GM18909 (cell line): ENCODE data around the gene DOCK3.
"Not testable (repeated sequence)": the region's sequence is repeated elsewhere in the genome, so short reads cannot be mapped to it uniquely, and the experiment has no call there.

Experiments used
- ATAC-seq: cut with Tn5 transposase; IDR thresholded peaks from one replicate; pipeline ENCODE4 v1.9.1; 2021; ENCODE audit warnings: mild to moderate bottlenecking; ENCODE audit not compliant: unreplicated experiment, poor library complexity

Gene DOCK3

GRCh38 chr3:50675179-50676030 is 678 bp downstream of the DOCK3 start:
- ATAC-seq, result no peak

- no peak for ATAC-seq
Observed at GRCh38 chr3:50676031-50676705, 1.4 kb downstream of the DOCK3 start.

DNA sequence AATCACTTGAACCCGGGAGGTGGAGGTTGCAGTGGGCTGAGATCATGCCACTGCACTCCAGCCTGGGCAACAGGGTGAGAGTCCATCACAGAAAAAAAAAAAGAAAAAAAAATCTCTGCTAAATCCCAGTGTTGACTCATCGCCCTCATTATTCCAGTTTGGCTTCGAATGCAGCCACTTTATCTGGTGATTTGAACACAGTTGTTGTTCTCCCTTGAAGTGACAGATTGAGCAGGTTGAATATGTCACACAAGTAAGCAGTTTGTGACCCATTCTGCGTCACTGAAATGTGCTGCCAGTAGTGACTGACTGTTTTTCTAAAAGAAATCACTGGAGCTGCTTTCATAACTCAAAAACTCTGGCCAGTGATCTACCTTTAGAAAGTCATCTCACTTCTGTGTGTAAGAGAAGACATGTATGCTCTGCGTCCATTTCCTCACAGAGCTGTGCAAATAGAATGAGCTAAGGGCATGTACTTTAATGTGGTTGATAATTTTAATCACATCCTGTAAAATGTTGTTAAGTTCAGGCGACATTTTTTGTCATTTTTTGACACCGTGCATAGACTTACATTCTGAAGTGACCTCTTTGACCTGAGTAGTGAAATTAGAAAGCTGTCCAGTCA is 12.5 kb downstream of the DOCK3 start:
- ATAC-seq, result no peak

GRCh38 chr3:50687916-50688315 is 13.2 kb downstream of the DOCK3 start:
- no peak for ATAC-seq

DNA sequence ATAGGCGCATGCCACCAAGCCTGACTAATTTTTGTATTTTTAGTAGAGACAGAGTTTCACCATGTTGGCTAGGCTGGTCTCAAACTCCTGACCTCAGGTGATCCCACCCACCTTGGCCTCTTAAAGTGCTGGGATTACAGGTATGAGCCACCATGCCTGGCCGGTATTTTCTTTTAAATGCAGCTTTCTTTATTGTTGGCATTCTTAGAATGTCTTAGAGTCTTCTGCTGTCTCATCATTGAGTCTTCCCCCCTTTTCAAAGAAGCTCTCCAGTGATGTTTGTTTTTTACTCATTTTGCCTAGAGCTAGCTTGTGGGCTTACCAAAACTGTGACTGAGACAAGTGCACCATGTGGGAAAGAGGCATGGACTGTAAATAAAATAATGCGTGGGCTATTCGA is 13.9 kb downstream of the DOCK3 start:
- not testable (repeated sequence) for ATAC-seq

GRCh38 chr3:50689558-50689957 is 14.8 kb downstream of the DOCK3 start:
- no peak for ATAC-seq

DNA sequence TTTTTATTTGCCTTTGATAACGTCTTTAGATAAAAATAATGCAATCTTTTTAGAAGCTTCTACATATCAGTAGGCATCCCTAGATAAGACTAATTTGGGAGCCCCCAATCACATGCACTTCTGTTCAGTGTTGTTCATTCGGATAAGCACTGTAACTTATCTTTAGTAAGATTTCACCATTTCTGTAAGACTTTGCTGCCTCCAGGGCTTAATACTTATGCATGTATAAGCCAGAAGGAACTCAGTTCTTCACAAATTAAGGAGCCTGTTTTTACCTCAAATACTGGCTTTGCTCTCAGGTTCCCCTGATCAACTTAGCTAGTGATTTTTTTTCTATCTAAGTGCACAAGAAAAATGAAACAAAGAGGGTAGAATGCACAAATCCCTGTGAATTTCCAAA is 20.3 kb downstream of the DOCK3 start:
- no peak for ATAC-seq

GRCh38 chr3:50696276-50696675 is 21.5 kb downstream of the DOCK3 start:
- ATAC-seq, result no peak

DNA sequence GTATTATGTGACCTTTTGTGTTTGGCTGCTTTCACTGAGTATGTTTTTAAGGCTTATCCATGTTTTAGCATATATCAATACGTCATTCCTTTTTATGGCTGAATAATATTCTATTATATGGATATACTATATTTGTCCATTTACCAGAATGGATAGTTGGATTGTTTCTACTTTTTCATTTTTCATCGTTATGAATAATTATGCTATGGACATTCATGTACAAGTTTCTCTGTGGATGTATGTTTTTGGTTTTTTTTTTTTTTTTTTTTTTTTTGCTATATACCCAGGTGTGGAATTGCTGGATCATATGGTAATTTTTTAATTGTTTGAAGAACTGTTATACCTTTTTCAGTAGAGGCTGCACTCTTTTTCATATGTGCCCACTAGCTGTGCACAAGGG is 23.5 kb downstream of the DOCK3 start:
- ATAC-seq, result no peak

GRCh38 chr3:50708620-50709019 is 33.9 kb downstream of the DOCK3 start:
- no peak for ATAC-seq

- ATAC-seq, result no peak
Observed at GRCh38 chr3:50714946-50715345, 40.2 kb downstream of the DOCK3 start.

- no peak for ATAC-seq
Observed at GRCh38 chr3:50724831-50725230, 50.1 kb downstream of the DOCK3 start.

DNA sequence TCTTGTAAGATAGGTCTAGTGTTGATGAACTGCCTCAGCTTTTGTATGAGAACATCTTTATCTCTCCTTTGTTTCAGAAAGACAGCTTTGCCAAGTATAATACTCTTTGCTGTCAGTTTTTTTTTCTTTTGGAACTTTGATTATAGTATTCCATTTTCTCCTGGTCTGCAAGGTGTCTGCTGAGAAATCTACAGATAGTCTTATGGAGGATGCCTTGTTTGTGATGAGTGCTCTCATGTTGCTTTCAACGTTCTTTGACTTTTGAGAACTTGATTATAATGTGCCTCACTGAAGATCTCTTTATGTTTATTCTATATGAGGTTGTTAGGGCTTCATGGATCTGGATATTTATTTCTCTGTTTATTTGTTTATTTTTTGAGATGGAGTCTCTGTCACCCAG is 60.3 kb downstream of the DOCK3 start:
- ATAC-seq, result no peak

GRCh38 chr3:50737193-50737905 is 62.6 kb downstream of the DOCK3 start:
- ATAC-seq, result no peak

DNA sequence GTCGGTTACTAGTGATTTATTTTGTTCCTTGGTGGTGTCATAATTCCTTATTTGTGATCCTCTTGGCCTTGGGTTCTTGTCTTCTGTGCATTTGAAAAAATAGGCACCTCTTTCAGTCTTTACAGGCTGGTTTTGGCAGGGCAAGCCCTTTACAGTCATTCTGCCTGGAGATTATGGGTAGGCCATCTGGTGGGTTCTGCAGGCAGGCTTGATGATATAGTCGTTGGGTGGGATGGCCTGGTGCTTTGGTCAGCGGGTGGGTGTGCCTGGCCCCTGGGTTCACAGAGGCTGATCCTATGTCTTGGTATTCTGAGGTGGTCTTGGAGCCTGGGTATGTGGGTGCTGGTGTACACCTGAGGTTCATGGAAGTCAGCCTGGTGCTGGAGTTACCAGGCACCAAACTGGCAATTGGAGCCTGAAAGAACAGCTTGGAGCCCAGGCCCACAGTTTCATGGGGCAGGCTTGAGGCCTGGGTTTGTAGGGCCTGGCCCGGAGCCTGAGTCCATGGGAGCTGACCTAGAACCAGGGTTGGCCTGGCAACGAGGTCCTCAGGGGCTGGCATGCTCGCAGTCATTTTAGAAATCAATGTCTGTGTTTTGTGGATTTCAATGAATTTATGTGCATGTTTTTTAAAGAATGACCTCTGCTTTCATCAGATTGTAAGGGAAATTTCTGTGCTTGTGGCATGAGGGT is 63.3 kb downstream of the DOCK3 start:
- ATAC-seq, result no peak

DNA sequence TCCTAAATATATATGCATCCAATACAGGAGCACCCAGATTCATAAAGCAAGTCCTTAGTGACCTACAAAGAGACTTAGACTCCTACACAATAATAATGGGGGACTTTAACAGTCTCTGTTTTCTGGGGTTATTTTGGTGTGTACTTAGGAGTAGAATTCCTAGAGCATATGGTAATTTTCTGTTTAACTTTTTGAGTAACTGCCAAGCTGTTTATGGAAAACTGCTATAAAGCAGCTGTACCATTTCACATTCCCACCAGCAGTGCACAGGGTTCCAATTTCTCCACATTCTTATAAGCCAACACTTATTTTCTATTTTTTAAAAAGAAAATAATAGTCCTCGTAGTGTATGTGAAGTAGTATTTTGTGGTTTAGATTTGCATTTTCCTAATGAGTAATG is 68.9 kb downstream of the DOCK3 start:
- no peak for ATAC-seq

GRCh38 chr3:50749822-50750221 is 75.1 kb downstream of the DOCK3 start:
- ATAC-seq, result no peak

DNA sequence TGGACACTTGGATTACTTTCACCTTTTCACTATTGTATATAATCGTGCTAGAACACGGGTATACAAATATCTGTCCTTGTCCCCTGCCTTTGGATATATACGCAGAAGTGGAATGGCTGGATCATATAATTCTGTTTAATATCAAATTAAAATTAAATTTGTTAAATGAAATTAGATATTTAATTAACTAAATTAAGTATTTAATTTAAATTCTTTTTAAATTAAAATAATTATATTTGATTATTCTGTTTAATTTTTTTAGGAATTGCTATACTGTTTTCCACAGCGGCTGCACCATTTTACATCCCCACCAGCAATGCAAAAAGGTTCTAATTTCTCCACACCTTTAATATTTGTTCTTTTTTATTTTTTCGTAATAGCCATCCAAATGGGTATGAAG is 84.3 kb downstream of the DOCK3 start:
- ATAC-seq, result no peak

GRCh38 chr3:50777680-50778079 is 103.0 kb downstream of the DOCK3 start:
- no peak for ATAC-seq

DNA sequence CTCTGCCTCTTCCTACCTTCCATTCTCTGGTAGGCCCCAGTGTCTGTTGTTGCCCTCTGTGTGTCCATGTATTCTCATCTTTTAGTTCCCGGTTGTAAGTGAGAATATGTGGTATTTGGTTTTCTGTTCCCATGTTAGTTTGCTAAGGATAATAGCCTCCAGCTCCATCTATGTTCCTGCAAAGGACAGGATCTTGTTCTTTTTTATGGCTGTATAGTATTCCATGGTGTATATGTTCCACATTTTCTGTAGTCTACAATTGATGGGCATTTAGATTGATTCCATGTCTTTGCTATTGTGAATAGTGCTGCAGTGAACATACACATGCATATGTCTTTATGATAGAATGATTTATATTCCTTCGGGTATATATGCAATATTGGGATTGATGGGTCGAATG is 107.0 kb downstream of the DOCK3 start:
- not testable (repeated sequence) for ATAC-seq
